Measurements from ENCODE around the gene CYBC1.
"Not testable (repeated sequence)": the region's sequence is repeated elsewhere in the genome, so short reads cannot be mapped to it uniquely, and the experiment has no call there.

CYBC1 gene

GRCh38 chr17:82458885-82459424 lies 8.4 kb upstream of the CYBC1 start:
- peak overlapping the region; percentile 99 for H3K27ac ChIP-seq (ENCODE audit: low read length)
- no peaks in the 10 kb centered on the region for H3K9me3 ChIP-seq (ENCODE audit: control insufficient read depth in 2 of 2, low read length in 2 of 2)
- H3K4me1 ChIP-seq (ENCODE audit: control insufficient read depth, insufficient read depth, low read length), result peaks cover 18% of the 10 kb centered on the region
- H3K9ac ChIP-seq (ENCODE audit: low read length in 2 of 2), result peak overlapping the region; percentile 69 to 80
- H3K36me3 ChIP-seq (ENCODE audit: control insufficient read depth in 2 of 2, insufficient read depth in 2 of 2, low read length in 2 of 2), result peaks cover 19 to 20% of the 10 kb centered on the region in 2 donors
- peak overlapping the region; percentile 85 to 88 for H3K4me3 ChIP-seq (ENCODE audit: low read length in 2 of 2)
- no peaks in the 10 kb centered on the region for H3K27me3 ChIP-seq (ENCODE audit: control insufficient read depth in 1 of 2, insufficient read depth in 2 of 2, low read length in 2 of 2)

DNA sequence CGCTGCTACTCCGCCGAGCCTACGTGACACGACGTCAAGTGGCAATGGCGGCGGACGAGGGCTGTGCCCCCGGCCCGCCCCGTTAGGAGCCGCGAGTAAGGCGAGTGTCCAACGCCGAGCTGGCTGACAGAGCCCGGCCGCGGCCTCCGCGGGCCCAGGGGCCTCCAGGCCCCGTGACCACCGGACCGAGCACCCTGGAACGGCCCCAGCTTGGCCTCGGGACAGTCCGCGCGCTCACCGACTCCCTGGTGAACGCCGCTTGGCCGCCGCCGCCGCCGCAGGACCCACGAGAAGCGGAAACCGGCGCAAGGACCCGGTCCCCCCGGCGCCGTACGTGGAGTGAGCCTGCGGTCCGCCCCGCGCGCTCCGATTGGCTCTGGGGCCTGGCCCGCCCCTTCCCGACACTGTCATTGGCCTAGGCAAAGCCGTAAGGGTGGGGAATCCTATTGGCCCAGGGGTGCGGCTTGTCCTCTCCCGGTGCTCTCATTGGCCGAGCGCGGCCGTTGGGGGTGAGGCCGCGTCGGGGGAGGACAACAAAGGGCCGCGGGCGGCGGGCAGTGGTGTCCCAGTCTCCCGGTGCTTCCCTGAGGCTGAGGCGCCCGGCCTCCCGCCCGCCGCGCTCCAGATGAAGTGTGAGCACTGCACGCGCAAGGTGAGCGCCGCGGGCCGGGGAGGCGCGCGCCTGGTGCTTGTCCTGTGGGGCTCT lies 7.8 kb upstream of the CYBC1 start, which contains the start of gene NARF:
Gene NARF (plus strand): TSS at position 563 of the 706 bp plus-strand sequence. CDS start 63 bp downstream, at position 626.
- H3K9ac ChIP-seq (ENCODE audit: low read length in 2 of 2), result peak within 1 kb of the TSS; percentile 83 to 98
- H3K4me1 ChIP-seq (ENCODE audit: control insufficient read depth, insufficient read depth, low read length), result peaks cover 17% of the 10 kb centered on the region
- no peaks in the 10 kb centered on the region for H3K27me3 ChIP-seq (ENCODE audit: control insufficient read depth in 1 of 2, insufficient read depth in 2 of 2, low read length in 2 of 2)
- peak within 1 kb of the TSS; percentile 99 for H3K27ac ChIP-seq (ENCODE audit: low read length)
- H3K4me3 ChIP-seq (ENCODE audit: low read length in 2 of 2), result peak within 1 kb of the TSS; percentile 85 to 88
- peaks cover 14 to 16% of the 10 kb centered on the region in 2 donors for H3K36me3 ChIP-seq (ENCODE audit: control insufficient read depth in 2 of 2, insufficient read depth in 2 of 2, low read length in 2 of 2)
- no peaks in the 10 kb centered on the region for H3K9me3 ChIP-seq (ENCODE audit: control insufficient read depth in 2 of 2, low read length in 2 of 2)

- Histone ChIP-seq H3K36me3 (ENCODE audit: control insufficient read depth in 2 of 2, insufficient read depth in 2 of 2, low read length in 2 of 2) (peaks cover 13 to 15% of the 10 kb centered on the region in 2 donors), H3K27me3 (ENCODE audit: control insufficient read depth in 1 of 2, insufficient read depth in 2 of 2, low read length in 2 of 2) (no peaks in the 10 kb centered on the region), H3K27ac (ENCODE audit: low read length) (peak overlapping the region; percentile 99), H3K9me3 (ENCODE audit: control insufficient read depth in 2 of 2, low read length in 2 of 2) (no peaks in the 10 kb centered on the region), H3K4me1 (ENCODE audit: control insufficient read depth, insufficient read depth, low read length) (peaks cover 17% of the 10 kb centered on the region), H3K9ac (ENCODE audit: low read length in 2 of 2) (peak overlapping the region; percentile 83 to 98), H3K4me3 (ENCODE audit: low read length in 2 of 2) (peak overlapping the region; percentile 57 to 88)
Observed at GRCh38 chr17:82457929-82458178, 7.3 kb upstream of the CYBC1 start.

- H3K9ac ChIP-seq (ENCODE audit: low read length in 2 of 2), result peak overlapping the region; percentile 83 to 98
- H3K4me1 ChIP-seq (ENCODE audit: control insufficient read depth, insufficient read depth, low read length), result peaks cover 17% of the 10 kb centered on the region
- H3K9me3 ChIP-seq (ENCODE audit: control insufficient read depth in 2 of 2, low read length in 2 of 2), result no peaks in the 10 kb centered on the region
- peaks cover 8 to 10% of the 10 kb centered on the region in 2 donors for H3K36me3 ChIP-seq (ENCODE audit: control insufficient read depth in 2 of 2, insufficient read depth in 2 of 2, low read length in 2 of 2)
- H3K27me3 ChIP-seq (ENCODE audit: control insufficient read depth in 1 of 2, insufficient read depth in 2 of 2, low read length in 2 of 2), result no peaks in the 10 kb centered on the region
- H3K27ac ChIP-seq (ENCODE audit: low read length), result peak overlapping the region; percentile 99
- peak overlapping the region; percentile 57 to 88 for H3K4me3 ChIP-seq (ENCODE audit: low read length in 2 of 2)
Observed at GRCh38 chr17:82457073-82457928, 6.7 kb upstream of the CYBC1 start.

GRCh38 chr17:82453706-82454105 lies 3.2 kb upstream of the CYBC1 start:
- H3K9ac ChIP-seq (ENCODE audit: low read length in 2 of 2); H3K4me3 ChIP-seq (ENCODE audit: low read length in 2 of 2); H3K9me3 ChIP-seq (ENCODE audit: control insufficient read depth in 2 of 2, low read length in 2 of 2); H3K27me3 ChIP-seq (ENCODE audit: control insufficient read depth in 1 of 2, insufficient read depth in 2 of 2, low read length in 2 of 2); H3K27ac ChIP-seq (ENCODE audit: low read length); H3K36me3 ChIP-seq (ENCODE audit: control insufficient read depth in 2 of 2, insufficient read depth in 2 of 2, low read length in 2 of 2): not testable (repeated sequence)
- peaks cover 23% of the 10 kb centered on the region for H3K4me1 ChIP-seq (ENCODE audit: control insufficient read depth, insufficient read depth, low read length)

DNA sequence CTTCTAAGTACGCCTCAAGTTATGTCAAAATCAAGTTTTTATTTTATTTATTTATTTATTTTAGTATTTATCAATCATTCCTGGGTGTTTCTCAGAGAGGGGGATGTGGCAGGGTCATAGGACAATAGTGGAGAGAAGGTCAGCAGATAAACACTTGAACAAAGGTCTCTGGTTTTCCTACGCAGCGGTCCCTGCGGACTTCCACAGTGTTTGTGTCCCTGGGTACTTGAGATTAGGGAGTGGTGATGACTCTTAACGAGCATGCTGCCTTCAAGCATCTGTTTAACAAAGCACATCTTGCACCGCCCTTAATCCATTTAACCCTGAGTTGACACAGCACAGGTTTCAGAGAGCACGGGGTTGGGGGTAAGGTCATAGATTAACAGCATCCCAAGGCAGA lies 2.6 kb upstream of the CYBC1 start:
- H3K27me3 ChIP-seq (ENCODE audit: control insufficient read depth in 1 of 2, insufficient read depth in 2 of 2, low read length in 2 of 2); H3K9ac ChIP-seq (ENCODE audit: low read length in 2 of 2); H3K27ac ChIP-seq (ENCODE audit: low read length); H3K9me3 ChIP-seq (ENCODE audit: control insufficient read depth in 2 of 2, low read length in 2 of 2); H3K36me3 ChIP-seq (ENCODE audit: control insufficient read depth in 2 of 2, insufficient read depth in 2 of 2, low read length in 2 of 2); H3K4me3 ChIP-seq (ENCODE audit: low read length in 2 of 2): not testable (repeated sequence)
- peaks cover 23% of the 10 kb centered on the region for H3K4me1 ChIP-seq (ENCODE audit: control insufficient read depth, insufficient read depth, low read length)

DNA sequence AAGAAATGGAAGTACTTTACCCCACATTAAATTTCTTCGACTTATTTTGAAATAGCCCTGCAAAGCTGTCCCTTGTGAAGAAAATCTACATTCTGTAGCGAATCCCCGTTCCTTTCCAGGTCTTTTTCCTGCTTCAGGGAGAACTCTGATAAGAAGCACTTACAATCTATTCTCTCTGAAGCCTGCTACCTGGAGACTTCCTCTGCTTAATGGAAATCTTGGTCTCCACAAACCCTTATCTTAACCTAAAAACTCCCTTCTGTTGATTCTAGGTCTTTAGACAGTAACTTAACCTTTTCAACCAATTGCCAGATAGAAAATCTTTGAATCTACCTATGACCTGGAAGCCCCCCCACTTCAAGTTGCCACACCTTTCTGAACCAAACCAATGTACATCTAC lies 1.6 kb upstream of the CYBC1 start:
- H3K4me3 ChIP-seq (ENCODE audit: low read length in 2 of 2), result no peak overlapping the region
- no peaks in the 10 kb centered on the region for H3K27me3 ChIP-seq (ENCODE audit: control insufficient read depth in 1 of 2, insufficient read depth in 2 of 2, low read length in 2 of 2)
- no peak overlapping the region for H3K27ac ChIP-seq (ENCODE audit: low read length)
- H3K36me3 ChIP-seq (ENCODE audit: control insufficient read depth in 2 of 2, insufficient read depth in 2 of 2, low read length in 2 of 2), result no peaks in the 10 kb centered on the region
- H3K4me1 ChIP-seq (ENCODE audit: control insufficient read depth, insufficient read depth, low read length), result peaks cover 16% of the 10 kb centered on the region
- no peak overlapping the region for H3K9ac ChIP-seq (ENCODE audit: low read length in 2 of 2)
- H3K9me3 ChIP-seq (ENCODE audit: control insufficient read depth in 2 of 2, low read length in 2 of 2), result no peaks in the 10 kb centered on the region

DNA sequence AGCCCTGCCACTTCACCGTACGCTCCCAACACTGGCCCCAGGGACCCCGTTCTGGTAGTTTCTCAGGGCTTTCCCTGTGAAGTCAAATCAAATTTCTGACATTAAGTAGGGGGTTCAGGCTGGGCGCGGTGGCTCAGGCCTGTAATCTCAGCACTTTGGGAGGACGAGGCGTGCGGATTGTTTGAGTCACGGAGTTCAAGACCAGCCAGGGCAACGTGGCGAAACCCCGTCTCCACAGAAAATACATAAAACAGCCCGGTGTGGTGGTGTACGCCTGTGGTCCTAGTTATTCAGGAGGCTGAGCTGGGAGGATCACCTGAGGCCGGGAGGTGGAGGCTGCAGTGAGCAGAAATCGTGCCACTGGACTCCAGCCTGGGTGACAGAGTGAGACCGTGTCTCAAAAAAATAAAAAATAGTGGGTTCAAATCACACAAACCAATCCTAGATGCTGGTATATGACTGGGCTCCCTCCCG lies 632 bp downstream of the CYBC1 start:
- no peaks in the 10 kb centered on the region for H3K36me3 ChIP-seq (ENCODE audit: control insufficient read depth in 2 of 2, insufficient read depth in 2 of 2, low read length in 2 of 2)
- peak overlapping the region; percentile 79 for H3K27ac ChIP-seq (ENCODE audit: low read length)
- H3K9me3 ChIP-seq (ENCODE audit: control insufficient read depth in 2 of 2, low read length in 2 of 2), result no peaks in the 10 kb centered on the region
- no peaks in the 10 kb centered on the region for H3K27me3 ChIP-seq (ENCODE audit: control insufficient read depth in 1 of 2, insufficient read depth in 2 of 2, low read length in 2 of 2)
- H3K4me3 ChIP-seq (ENCODE audit: low read length in 2 of 2), result peak overlapping the region; percentile 88
- peak overlapping the region; percentile 75 to 83 for H3K9ac ChIP-seq (ENCODE audit: low read length in 2 of 2)
- peaks cover 21% of the 10 kb centered on the region for H3K4me1 ChIP-seq (ENCODE audit: control insufficient read depth, insufficient read depth, low read length)

DNA sequence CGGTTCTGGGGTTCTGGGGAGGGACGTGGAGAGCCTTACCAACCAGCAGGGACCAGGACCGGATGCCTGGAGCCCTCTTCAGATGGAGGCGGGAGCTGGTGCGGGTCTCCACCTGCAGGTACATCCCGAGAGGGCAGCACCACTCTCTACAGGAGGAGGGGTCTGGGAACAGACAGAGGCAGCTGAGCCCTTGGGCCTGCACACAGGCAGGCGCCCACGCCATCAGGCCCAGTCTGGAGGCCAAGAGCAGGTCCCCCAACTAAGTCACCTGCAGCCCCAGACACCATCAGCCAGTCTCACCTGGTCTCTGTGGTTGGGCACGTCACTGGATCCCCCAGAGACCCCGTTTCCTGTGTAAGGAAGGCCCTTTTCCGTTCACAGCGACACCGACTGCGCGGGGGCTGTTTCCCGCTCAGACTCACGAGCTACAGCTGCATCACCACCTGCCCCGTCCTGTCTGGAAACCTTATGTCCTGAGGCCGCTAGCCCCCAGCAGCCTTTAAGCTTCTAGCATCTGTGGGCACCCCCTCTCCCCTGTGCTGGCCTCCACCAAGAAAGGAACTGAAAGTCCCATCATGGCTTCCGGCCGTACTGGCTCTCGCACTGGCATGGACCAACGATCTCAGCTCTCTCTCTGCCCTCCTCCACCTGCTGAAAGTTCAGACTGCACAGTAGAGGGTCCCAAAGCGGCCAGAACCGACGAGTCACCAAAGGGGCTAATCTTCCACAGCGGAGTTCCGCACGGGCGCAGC lies 1.2 kb downstream of the CYBC1 start:
- peak overlapping the region; percentile 88 for H3K4me3 ChIP-seq (ENCODE audit: low read length in 2 of 2)
- peaks cover 0 to 2% of the 10 kb centered on the region in 2 donors for H3K36me3 ChIP-seq (ENCODE audit: control insufficient read depth in 2 of 2, insufficient read depth in 2 of 2, low read length in 2 of 2)
- H3K9me3 ChIP-seq (ENCODE audit: control insufficient read depth in 2 of 2, low read length in 2 of 2), result no peaks in the 10 kb centered on the region
- peak overlapping the region; percentile 79 for H3K27ac ChIP-seq (ENCODE audit: low read length)
- H3K4me1 ChIP-seq (ENCODE audit: control insufficient read depth, insufficient read depth, low read length), result peaks cover 21% of the 10 kb centered on the region
- peak overlapping the region; percentile 13 to 83 for H3K9ac ChIP-seq (ENCODE audit: low read length in 2 of 2)
- no peaks in the 10 kb centered on the region for H3K27me3 ChIP-seq (ENCODE audit: control insufficient read depth in 1 of 2, insufficient read depth in 2 of 2, low read length in 2 of 2)

DNA sequence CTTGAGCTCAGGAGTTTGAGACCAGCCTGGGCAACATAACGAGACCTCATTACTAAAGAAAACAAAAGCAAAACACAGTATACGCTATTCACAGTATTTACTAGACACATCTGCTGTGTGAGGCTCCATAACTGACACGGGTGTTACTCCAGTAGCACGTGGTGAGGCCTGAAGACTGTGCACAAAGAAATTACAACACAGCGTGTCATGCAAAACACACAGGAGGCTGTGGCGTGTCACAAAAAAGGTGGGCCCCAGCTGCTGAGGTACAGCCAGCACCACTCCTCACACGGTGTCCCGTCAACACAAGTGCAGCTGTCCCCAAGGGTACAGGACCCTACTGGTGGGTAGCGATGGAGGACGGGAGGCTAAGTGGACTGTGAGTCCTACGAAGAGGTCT lies 2.7 kb downstream of the CYBC1 start:
- no peak overlapping the region for H3K4me3 ChIP-seq (ENCODE audit: low read length in 2 of 2)
- no peak overlapping the region for H3K27ac ChIP-seq (ENCODE audit: low read length)
- H3K36me3 ChIP-seq (ENCODE audit: control insufficient read depth in 2 of 2, insufficient read depth in 2 of 2, low read length in 2 of 2), result peaks cover 0 to 5% of the 10 kb centered on the region in 2 donors
- H3K9ac ChIP-seq (ENCODE audit: low read length in 2 of 2), result no peak overlapping the region
- H3K4me1 ChIP-seq (ENCODE audit: control insufficient read depth, insufficient read depth, low read length), result peaks cover 21% of the 10 kb centered on the region
- H3K27me3 ChIP-seq (ENCODE audit: control insufficient read depth in 1 of 2, insufficient read depth in 2 of 2, low read length in 2 of 2), result no peaks in the 10 kb centered on the region
- H3K9me3 ChIP-seq (ENCODE audit: control insufficient read depth in 2 of 2, low read length in 2 of 2), result no peaks in the 10 kb centered on the region
